Erythroblast (primary cell): ENCODE measurements around the gene NPR1.

Source experiments
- DNase-seq, 2 experiments: peaks; one replicate each; lab custom pipeline; 2025; lab: John Stamatoyannopoulos, UW
- GATA1 ChIP-seq: IDR thresholded peaks from 2 replicates; pipeline ENCODE4 v1.6.1; 2011; ENCODE audit warnings: low read depth, mild to moderate bottlenecking, control low read depth, low read length, moderate library complexity
- POLR2A ChIP-seq: IDR thresholded peaks from 2 replicates; pipeline ENCODE4 v1.6.1; 2011; ENCODE audit warnings: mild to moderate bottlenecking, low read length

The NPR1 gene

GRCh38 chr1:153735090-153735420 lies 56.6 kb downstream of the NPR1 start:
- no peak for TF ChIP-seq GATA1
- TF ChIP-seq POLR2A: no peak

GRCh38 chr1:153741986-153742385 lies 63.5 kb downstream of the NPR1 start:
- DNase-seq: no peak
- TF ChIP-seq GATA1: no peak
- no peak for TF ChIP-seq POLR2A

More at GRCh38 chr1:153735090-153735420, 56.6 kb downstream of the NPR1 start:
- no peak for DNase-seq

GRCh38 chr1:153742411-153743142 lies 64.1 kb downstream of the NPR1 start:
- TF ChIP-seq GATA1 (no peak), POLR2A (no peak)
- DNase-seq: no peak
